ENCODE data around the gene SCN5A. TPM values are rescaled to one million over a fixed set of nuclear protein-coding genes. Genes with fewer than 3 reads are reported as not detected.

The SCN5A gene
- total RNA-seq, 1 donor from 2014 or later: 0.25 TPM

DNA sequence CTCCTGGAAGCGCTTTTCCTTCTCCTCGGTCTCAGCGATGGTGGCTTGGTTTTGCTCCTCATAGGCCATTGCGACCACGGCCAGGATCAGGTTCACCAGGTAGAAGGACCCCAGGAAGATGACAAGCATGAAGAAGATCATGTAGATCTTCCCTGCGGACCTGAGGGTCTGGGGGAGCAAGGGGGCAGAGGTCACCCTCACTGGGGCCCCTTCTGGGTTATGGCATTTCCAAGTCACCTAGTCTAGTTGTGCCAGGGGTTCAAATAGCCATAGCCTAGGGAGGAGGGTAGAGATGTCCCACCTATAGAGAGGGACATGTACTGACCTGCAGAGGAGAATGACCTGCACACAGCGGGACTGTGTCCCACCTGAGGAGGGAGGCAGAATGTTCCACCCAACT, 43.5 kb downstream of the SCN5A start:
- no peaks in the 10 kb centered on the region for H3K4me1 Mint-ChIP-seq (ENCODE audit: low read depth)
- H3K9me3 Mint-ChIP-seq (ENCODE audit: low read depth): no peaks in the 10 kb centered on the region
- no peak overlapping the region for H3K27ac Mint-ChIP-seq (ENCODE audit: unreplicated experiment)
- no peaks in the 10 kb centered on the region for H3K36me3 Mint-ChIP-seq (ENCODE audit: low read depth)
- peaks cover 2% of the 10 kb centered on the region for H3K27me3 Mint-ChIP-seq (ENCODE audit: low read depth)
- no peak for TF ChIP-seq CTCF (IDR thresholded peaks at IDR 0.05)
- no peak overlapping the region for H3K4me3 Mint-ChIP-seq (ENCODE audit: unreplicated experiment)
- DNase-seq (ENCODE audit: low spot score): peak; percentile 24

- Mint-ChIP-seq H3K4me3 (ENCODE audit: unreplicated experiment) (no peak overlapping the region), H3K27ac (ENCODE audit: unreplicated experiment) (no peak overlapping the region), H3K4me1 (ENCODE audit: low read depth) (no peaks in the 10 kb centered on the region), H3K27me3 (ENCODE audit: low read depth) (peaks cover 2% of the 10 kb centered on the region), H3K36me3 (ENCODE audit: low read depth) (no peaks in the 10 kb centered on the region), H3K9me3 (ENCODE audit: low read depth) (no peaks in the 10 kb centered on the region)
- DNase-seq (ENCODE audit: low spot score): peak; percentile 52
- TF ChIP-seq CTCF (IDR thresholded peaks at IDR 0.05): no peak
Measured at GRCh38 chr3:38604246-38604645, 45.2 kb downstream of the SCN5A start.

DNA sequence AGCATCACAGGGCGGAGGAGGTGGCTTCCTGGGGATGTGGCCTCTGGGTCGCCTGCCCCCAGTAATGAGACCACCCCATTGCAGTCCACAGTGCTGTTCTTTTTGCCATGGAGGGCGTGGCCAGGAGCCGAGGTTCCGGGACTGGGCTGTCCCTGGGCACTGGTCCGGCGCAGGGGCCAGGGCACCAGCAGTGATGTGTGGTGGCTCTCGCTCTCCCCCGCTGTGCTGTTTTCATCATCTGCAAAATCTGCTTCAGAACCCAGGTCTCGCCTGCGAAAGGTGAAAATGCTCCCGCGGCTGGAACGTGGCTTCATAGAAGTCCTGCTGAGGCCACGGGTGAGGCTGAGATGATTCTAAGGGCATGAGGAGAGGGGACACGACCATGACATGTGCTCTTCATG, 45.8 kb downstream of the SCN5A start:
- peak; percentile 58 for DNase-seq (ENCODE audit: low spot score)
- no peak for TF ChIP-seq CTCF (IDR thresholded peaks at IDR 0.05)
- no peaks in the 10 kb centered on the region for H3K4me1 Mint-ChIP-seq (ENCODE audit: low read depth)
- no peaks in the 10 kb centered on the region for H3K36me3 Mint-ChIP-seq (ENCODE audit: low read depth)
- peaks cover 2% of the 10 kb centered on the region for H3K27me3 Mint-ChIP-seq (ENCODE audit: low read depth)
- no peaks in the 10 kb centered on the region for H3K9me3 Mint-ChIP-seq (ENCODE audit: low read depth)
- no peak overlapping the region for H3K27ac Mint-ChIP-seq (ENCODE audit: unreplicated experiment)
- H3K4me3 Mint-ChIP-seq (ENCODE audit: unreplicated experiment): no peak overlapping the region

- Mint-ChIP-seq H3K4me1 (ENCODE audit: low read depth) (no peaks in the 10 kb centered on the region), H3K36me3 (ENCODE audit: low read depth) (no peaks in the 10 kb centered on the region), H3K9me3 (ENCODE audit: low read depth) (no peaks in the 10 kb centered on the region), H3K27ac (ENCODE audit: unreplicated experiment) (no peak overlapping the region), H3K27me3 (ENCODE audit: low read depth) (peaks cover 9% of the 10 kb centered on the region), H3K4me3 (ENCODE audit: unreplicated experiment) (no peak overlapping the region)
- no peak for TF ChIP-seq CTCF (IDR thresholded peaks at IDR 0.05)
- peak; percentile 50 for DNase-seq (ENCODE audit: low spot score)
Measured at GRCh38 chr3:38602576-38603250, 46.8 kb downstream of the SCN5A start.

DNA sequence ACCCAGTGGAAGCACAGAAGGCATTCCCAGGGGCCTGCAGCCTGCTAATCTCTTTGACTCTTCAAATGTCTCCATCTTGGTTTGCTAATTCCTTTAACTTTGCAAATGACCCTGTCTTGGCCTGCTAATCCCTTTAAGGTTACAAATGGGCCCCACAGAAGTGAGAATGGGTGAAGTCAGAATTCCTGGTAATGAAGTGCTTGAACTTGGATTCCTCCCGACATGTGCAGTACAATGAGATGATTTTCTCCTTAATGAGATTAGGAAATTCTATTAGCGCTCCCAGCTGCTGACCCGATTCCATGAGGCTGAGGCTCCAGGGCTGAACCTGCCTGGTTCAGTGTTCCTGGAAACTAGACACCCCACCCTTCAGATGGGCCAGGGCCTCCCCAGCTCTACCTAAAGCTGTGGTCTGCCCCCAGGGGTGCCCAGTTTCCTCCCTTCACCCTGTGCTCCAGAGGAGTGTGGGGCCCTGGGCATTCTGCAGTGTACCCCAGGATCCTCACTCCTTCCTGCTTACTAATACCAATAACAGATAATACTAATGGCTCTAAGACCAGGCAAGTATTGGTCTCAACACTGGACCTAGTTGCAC, 47.4 kb downstream of the SCN5A start:
- DNase-seq (ENCODE audit: low spot score): peak; percentile 36
- H3K9me3 Mint-ChIP-seq (ENCODE audit: low read depth): no peaks in the 10 kb centered on the region
- H3K27ac Mint-ChIP-seq (ENCODE audit: unreplicated experiment): no peak overlapping the region
- peaks cover 16% of the 10 kb centered on the region for H3K27me3 Mint-ChIP-seq (ENCODE audit: low read depth)
- TF ChIP-seq CTCF (IDR thresholded peaks at IDR 0.05): no peak
- no peaks in the 10 kb centered on the region for H3K4me1 Mint-ChIP-seq (ENCODE audit: low read depth)
- H3K36me3 Mint-ChIP-seq (ENCODE audit: low read depth): no peaks in the 10 kb centered on the region
- H3K4me3 Mint-ChIP-seq (ENCODE audit: unreplicated experiment): no peak overlapping the region

Measured in chondrocyte (in vitro differentiated cells).